HG03045 (cell line): Measurements from ENCODE around the gene SOX4.

ENCODE experiments used
- ATAC-seq: cut with Tn5 transposase; IDR thresholded peaks from one replicate; pipeline ENCODE4 v1.9.1; 2021; ENCODE audit warnings: mild to moderate bottlenecking, moderate library complexity; ENCODE audit not compliant: unreplicated experiment

SOX4 gene

DNA sequence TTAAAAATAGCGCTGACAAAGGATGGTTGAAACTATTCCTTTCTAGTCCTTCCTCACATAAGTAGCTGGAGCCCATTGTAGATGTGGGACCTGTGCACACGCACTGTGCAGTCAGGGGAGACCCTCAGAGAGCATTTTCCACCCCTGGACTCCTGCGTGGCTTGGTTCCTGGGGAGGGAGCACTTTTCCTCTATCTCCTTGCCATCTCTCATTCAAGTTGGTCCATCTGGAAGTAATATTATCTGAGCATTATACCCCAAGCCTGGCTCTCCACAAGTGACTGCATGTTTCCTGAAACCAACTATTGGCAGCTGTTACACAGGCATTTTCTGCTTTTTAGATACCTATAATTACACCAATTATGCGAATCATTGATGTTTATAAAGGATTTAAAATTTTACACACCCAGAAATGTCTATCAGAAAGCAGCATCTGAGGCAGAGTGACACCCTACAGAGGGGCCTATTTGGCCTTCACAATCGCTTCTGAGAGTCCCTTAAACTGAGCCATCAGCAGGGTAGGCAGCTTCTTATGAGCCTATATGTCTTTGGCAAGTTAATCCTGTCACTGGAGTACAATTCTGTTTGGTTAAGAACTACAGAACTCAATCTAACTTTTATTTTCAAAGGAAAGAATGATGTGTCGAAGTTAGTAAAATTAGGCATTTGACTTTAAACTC is 18.7 kb downstream of the SOX4 start:
- ATAC-seq = no peak

DNA sequence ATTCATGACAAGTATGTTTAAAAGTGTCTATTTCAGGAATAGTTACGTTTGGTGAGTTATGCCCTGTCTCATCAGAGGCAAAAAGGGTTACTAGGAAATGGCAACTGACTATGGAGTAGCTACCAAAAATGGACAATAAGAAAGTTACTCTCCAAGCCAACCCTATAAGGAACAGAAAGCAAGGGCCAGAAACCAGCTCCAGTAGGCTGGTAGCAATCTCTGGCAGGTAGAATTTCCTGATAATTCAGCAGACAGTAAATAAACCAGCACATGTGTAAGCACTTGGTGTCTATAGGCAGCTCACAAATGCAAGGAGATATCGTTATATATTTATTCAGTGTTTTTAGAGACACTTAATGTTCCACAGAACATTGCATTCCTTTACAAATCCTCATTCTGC is 20.3 kb downstream of the SOX4 start:
- ATAC-seq = no peak

DNA sequence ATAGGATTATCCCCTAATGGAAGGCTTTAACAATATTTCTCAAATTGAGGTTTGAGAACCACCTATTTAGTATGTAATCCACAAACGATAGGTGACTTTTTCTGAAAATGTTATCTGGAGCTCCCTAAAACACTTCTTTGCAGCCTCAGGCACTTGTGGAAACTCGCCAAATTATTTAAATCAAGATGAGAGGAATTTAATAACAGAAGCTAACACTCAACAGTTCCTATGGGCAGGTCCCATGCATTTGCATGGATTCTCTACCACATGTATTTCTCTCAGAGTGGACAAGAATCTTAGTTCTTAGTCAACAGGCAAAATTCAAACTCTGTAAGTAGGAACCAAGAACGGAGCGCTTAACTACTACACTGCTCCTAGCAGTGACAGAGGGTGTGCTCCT is 20.7 kb downstream of the SOX4 start:
- no peak for ATAC-seq

DNA sequence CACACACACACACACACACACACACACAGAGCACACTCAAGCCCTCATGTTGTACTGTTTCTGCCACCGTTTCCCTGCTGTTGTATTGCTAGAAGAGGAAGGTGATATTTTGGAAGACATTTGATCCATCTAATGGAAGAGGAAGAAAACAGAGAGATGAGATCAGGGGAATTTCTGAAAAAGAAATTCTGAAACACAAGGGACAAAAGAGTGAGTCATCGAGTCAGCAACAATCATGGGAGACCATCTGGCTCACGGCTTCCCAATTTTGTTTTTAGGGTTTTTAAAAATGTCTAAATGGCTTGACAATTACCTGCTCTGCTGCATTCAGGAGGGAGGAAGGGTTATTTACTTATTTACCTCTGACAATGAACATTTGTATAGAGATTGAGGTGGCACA is 22.0 kb downstream of the SOX4 start:
- ATAC-seq = no peak

DNA sequence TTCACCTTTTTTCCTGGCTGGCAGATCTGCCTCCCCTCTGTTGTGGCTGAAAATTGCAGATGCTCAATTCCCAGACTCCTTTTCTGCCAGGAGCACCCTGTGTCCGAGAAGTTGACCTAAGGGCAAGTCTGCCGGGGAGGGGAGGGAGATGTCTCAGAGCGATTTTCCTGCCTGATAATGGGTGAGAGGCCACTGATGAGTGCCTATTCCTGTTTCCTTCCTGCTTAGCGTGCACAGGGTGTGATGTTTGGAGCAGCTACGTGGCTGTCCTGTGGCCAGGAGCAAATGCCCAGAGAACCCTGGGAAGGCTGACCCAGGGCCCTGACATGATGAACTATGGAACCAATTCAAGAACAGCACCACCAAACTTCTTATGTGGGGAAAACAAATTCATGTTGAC is 22.5 kb downstream of the SOX4 start:
- no peak for ATAC-seq

DNA sequence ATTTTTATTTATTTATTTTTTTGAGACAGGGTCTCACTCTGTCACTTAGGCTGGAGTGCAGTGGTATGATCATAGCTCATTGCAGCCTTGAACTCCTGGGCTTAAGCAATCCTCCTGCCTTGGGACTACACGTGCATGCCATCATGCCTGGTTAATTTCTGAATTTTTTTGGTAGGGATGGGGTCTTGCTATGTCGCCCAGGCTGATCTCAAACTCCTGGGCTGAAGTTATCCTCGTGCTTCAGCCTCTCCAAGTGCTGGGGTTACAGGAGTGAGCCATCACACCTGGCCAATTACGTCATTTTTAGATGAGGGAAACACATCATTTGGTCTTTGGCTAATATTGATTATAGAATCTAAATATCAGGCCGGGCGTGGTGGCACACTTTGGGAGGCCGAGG is 32.1 kb downstream of the SOX4 start:
- no peak for ATAC-seq

DNA sequence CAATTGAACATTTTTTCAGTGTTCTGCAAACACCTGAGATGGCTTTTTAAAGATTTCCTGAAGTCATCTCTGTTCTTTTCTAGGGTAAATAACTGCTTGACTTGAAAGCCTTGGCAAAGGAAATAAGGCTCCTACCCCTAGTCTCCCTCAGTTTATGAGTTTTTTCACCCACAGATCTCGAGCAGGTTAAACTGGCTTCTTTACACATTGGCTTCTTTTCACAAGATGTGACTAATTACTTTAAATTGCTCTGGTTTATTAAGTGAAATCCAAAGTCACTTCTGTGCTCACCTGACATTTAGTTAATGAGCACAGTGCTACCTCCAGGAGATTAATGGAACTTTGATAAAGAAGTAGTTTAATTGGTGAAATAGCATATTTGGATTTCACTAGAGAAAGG is 33.2 kb downstream of the SOX4 start:
- no peak for ATAC-seq

DNA sequence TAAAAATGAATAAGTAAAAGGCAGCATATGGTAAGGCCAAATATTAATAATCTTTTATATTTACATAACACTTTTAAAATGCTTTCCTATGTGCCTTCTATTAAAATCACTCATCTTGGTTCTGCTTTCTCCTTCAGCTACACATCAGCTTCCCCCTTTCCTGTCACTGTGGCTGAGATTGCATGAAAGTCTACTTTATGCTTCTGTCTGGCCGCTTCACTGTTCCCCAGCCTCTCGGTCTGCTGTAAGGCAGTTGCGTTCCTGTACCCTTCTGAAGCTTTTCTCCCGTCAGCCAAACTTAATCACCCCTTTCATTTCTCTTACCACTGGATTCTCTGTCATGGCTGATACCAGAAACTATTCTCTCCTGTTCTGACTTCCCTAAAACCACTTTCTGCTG is 34.6 kb downstream of the SOX4 start:
- no peak for ATAC-seq

DNA sequence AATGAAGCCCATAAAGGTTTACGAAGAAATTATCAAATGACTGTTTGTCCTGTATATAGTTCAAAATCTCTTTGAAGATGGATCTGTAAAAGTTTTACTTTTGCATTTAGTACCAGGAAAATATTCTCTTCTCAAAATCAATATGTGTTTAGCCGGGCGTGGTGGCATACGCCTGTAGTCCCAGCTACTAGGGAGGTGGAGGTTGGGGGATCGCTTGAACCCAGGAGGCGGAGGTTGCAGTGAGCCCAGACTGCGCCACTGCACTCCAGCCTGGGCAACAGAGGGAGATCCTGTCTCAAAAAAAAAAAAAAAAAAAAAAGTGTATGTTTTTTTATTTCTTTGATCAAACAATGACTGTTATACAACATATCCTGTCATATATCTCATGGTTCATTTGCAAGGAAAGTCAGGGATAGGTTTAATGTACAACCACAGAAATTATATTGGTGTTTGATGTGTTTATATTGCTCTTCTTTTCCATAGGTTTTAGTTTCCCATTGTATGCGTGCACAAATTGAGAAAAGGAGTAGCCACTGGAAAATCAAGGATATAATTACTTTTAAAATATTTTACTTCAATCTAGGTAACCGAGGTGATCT is 40.1 kb downstream of the SOX4 start:
- ATAC-seq = no peak

DNA sequence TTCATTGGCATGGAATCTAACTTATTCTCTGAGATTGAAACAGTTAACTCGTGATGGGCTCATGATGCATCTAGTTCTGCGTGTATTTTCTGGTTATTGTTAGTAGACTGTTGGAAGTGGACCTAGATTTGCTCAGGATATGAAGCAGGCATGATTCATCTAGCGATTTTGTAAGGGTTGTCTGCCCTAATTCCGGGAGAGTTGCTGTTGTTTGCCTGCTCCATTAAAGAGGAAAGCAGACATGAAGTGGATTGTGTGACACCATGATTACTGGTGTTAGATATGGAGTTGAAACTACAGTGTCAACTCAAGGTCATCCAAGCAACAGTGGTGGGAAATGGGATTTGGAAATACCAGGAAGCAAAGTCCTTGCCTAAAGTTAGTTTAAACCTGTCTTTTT is 41.0 kb downstream of the SOX4 start:
- no peak for ATAC-seq

DNA sequence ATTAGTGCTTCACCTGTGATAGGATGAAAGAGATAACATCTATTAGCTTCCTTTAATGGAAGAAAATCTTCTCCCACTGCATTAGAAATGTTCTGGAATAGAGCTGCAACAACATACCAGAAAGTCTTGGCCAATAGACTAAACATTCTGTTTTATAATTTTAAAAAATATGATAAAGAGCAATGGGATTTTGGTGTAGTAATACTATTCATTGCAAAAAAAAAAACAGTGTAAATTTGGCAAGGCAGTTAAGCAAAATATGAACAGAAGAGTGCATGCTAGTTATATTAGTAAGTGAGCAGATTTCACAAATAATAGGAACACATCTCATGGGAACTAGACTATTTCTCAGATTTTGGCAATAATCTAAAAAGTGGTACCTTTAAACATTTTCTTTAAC is 43.3 kb downstream of the SOX4 start:
- ATAC-seq = no peak

DNA sequence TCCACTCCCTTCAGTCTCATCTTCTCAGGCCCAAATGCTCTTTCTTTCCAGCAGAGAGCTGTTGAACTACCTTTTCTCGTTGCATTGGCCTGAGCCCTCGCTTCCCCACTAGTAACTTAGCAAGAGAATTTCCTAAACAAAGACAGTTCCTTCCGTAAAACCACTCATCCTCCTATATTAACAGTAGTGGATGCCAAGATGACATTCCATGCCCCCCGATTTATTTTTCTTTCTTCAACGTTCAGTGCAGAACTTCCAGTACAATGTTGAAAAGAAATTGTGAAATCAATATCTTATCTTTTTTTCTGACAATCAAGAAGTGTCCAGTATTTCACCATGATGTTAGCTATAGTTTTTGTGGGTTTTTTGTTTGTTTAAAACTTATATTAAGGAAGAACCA is 45.8 kb downstream of the SOX4 start:
- ATAC-seq = no peak
